HEK293 (cell line): Measurements from ENCODE around the gene TMEM138.

Experiments
- CTCF ChIA-PET: fragments of 350-600 bp; formaldehyde crosslinking; extraction: SDS; loops from one replicate; lab custom pipeline; 2021; ENCODE audit warnings: antibody characterized with exemption; lab: Yijun Ruan, JAX
- POLR2A ChIA-PET: fragments of 300-600 bp; formaldehyde crosslinking; extraction: SDS; loops from one replicate; lab custom pipeline; 2020; ENCODE audit warnings: antibody characterized with exemption, inconsistent platforms; lab: Yijun Ruan, JAX
- H3K27ac ChIP-seq: fragments of 200-500 bp; sonication (Bioruptor generic); 2 replicates; pipeline ENCODE4 v1.5.1; 2014; ENCODE audit warnings: low read depth, low read length, control low read depth, inconsistent platforms; ENCODE audit errors: extremely low read depth
- H3K36me3 ChIP-seq, 2 experiments: fragments of 200-500 bp in 1 of 2; sonication (Bioruptor generic) in 1 of 2; 1 replicate in 1 of 2; 2 replicates in 1 of 2; pipeline ENCODE4 v1.5.1; 2014 to 2017; ENCODE audit warnings: inconsistent platforms in 2 of 2, low read length in 2 of 2; ENCODE audit not compliant: control insufficient read depth in 2 of 2, insufficient read depth in 1 of 2
- H3K4me1 ChIP-seq: fragments of 200-500 bp; sonication (Bioruptor generic); 2 replicates; pipeline ENCODE4 v1.5.1; 2014; ENCODE audit warnings: mild to moderate bottlenecking, low read length, inconsistent platforms; ENCODE audit not compliant: control insufficient read depth, insufficient read depth
- H3K4me3 ChIP-seq: 2 replicates; pipeline ENCODE4 v1.5.1; 2011; ENCODE audit warnings: low read depth, mild to moderate bottlenecking, control low read depth, low read length, moderate library complexity
- H3K9me3 ChIP-seq: fragments of 200-500 bp; sonication (Bioruptor generic); 2 replicates; pipeline ENCODE4 v1.5.1; 2014; ENCODE audit warnings: low read depth, low read length, inconsistent platforms; ENCODE audit not compliant: control insufficient read depth, insufficient read depth
- BCL11B ChIP-seq: fragments of 450-650 bp; formaldehyde crosslinking; IDR thresholded peaks from 2 replicates; pipeline ENCODE4 v1.5.1; 2016; ENCODE audit warnings: low read depth, missing biosample characterization, missing genetic modification characterization
- ELK4 ChIP-seq: IDR thresholded peaks from 2 replicates; pipeline ENCODE4 v1.6.1; 2011; ENCODE audit warnings: mild to moderate bottlenecking, low read depth, low read length, borderline replicate concordance
- HIC1 ChIP-seq: fragments of 450-650 bp; formaldehyde crosslinking; IDR thresholded peaks from 2 replicates; pipeline ENCODE4 v1.5.1; 2016; ENCODE audit warnings: missing biosample characterization, missing genetic modification characterization
- KLF9 ChIP-seq: fragments of 450-650 bp; formaldehyde crosslinking; IDR thresholded peaks from 2 replicates; pipeline ENCODE4 v1.5.1; 2016; ENCODE audit warnings: missing biosample characterization, missing genetic modification characterization, low read depth
- REST ChIP-seq: fragments of 450-650 bp; formaldehyde crosslinking; IDR thresholded peaks from 2 replicates; pipeline ENCODE4 v1.5.1; 2016; ENCODE audit warnings: missing biosample characterization, missing genetic modification characterization
- SETDB1 ChIP-seq: IDR thresholded peaks from one replicate; pipeline ENCODE4 v1.6.1; 2017; ENCODE audit warnings: mild to moderate bottlenecking, low read length, moderate library complexity, mixed read lengths; ENCODE audit not compliant: insufficient read length
- SP2 ChIP-seq: fragments of 450-650 bp; formaldehyde crosslinking; IDR thresholded peaks from 2 replicates; pipeline ENCODE4 v1.5.1; 2016; ENCODE audit warnings: missing biosample characterization, missing genetic modification characterization
- TRIM28 ChIP-seq: IDR thresholded peaks from 2 replicates; pipeline ENCODE4 v1.6.1; 2011; ENCODE audit warnings: low read length, control low read depth, borderline replicate concordance
- YY2 ChIP-seq: fragments of 450-650 bp; formaldehyde crosslinking; IDR thresholded peaks from 2 replicates; pipeline ENCODE4 v1.5.1; 2016; ENCODE audit warnings: missing biosample characterization, missing genetic modification characterization
- ZBTB1 ChIP-seq: fragments of 450-650 bp; formaldehyde crosslinking; IDR thresholded peaks from 2 replicates; pipeline ENCODE4 v1.5.1; 2016; ENCODE audit warnings: missing biosample characterization, missing genetic modification characterization
- ZBTB17 ChIP-seq: fragments of 450-650 bp; formaldehyde crosslinking; IDR thresholded peaks from 2 replicates; pipeline ENCODE4 v1.5.1; 2016; ENCODE audit warnings: missing biosample characterization, missing genetic modification characterization
- ZBTB6 ChIP-seq: fragments of 450-650 bp; formaldehyde crosslinking; IDR thresholded peaks from 2 replicates; pipeline ENCODE4 v1.5.1; 2017; ENCODE audit warnings: missing biosample characterization, missing genetic modification characterization
- ZBTB7A ChIP-seq: fragments of 450-650 bp; formaldehyde crosslinking; IDR thresholded peaks from 2 replicates; pipeline ENCODE4 v1.5.1; 2016; ENCODE audit warnings: low read depth, missing biosample characterization, missing genetic modification characterization
- ZFHX2 ChIP-seq: fragments of 450-650 bp; formaldehyde crosslinking; conservative IDR thresholded peaks from 2 replicates; pipeline ENCODE4 v1.5.1; 2016; ENCODE audit warnings: missing biosample characterization, missing genetic modification characterization
- ZNF121 ChIP-seq: fragments of 450-650 bp; formaldehyde crosslinking; IDR thresholded peaks from 2 replicates; pipeline ENCODE4 v1.5.1; 2016; ENCODE audit warnings: missing biosample characterization, missing genetic modification characterization
- ZNF140 ChIP-seq: fragments of 450-650 bp; formaldehyde crosslinking; IDR thresholded peaks from 2 replicates; pipeline ENCODE4 v1.5.1; 2016; ENCODE audit warnings: missing biosample characterization, missing genetic modification characterization
- ZNF175 ChIP-seq: fragments of 450-650 bp; formaldehyde crosslinking; IDR thresholded peaks from 2 replicates; pipeline ENCODE4 v1.5.1; 2016; ENCODE audit warnings: missing biosample characterization, missing genetic modification characterization
- ZNF221 ChIP-seq: fragments of 450-650 bp; formaldehyde crosslinking; IDR thresholded peaks from 2 replicates; pipeline ENCODE4 v1.5.1; 2017; ENCODE audit warnings: missing biosample characterization, missing genetic modification characterization, borderline replicate concordance
- ZNF404 ChIP-seq: fragments of 450-650 bp; formaldehyde crosslinking; IDR thresholded peaks from 2 replicates; pipeline ENCODE4 v1.5.1; 2017; ENCODE audit warnings: missing biosample characterization, missing genetic modification characterization
- ZNF416 ChIP-seq: fragments of 450-650 bp; formaldehyde crosslinking; IDR thresholded peaks from 2 replicates; pipeline ENCODE4 v1.5.1; 2016; ENCODE audit warnings: missing biosample characterization, missing genetic modification characterization
- ZNF426 ChIP-seq: fragments of 450-650 bp; formaldehyde crosslinking; IDR thresholded peaks from 2 replicates; pipeline ENCODE4 v1.5.1; 2017; ENCODE audit warnings: missing biosample characterization, missing genetic modification characterization, mild to moderate bottlenecking, inconsistent platforms, moderate library complexity
- ZNF449 ChIP-seq: fragments of 450-650 bp; formaldehyde crosslinking; IDR thresholded peaks from 2 replicates; pipeline ENCODE4 v1.5.1; 2017; ENCODE audit warnings: missing biosample characterization, mild to moderate bottlenecking, missing genetic modification characterization, moderate library complexity
- ZSCAN23 ChIP-seq: fragments of 450-650 bp; formaldehyde crosslinking; IDR thresholded peaks from 2 replicates; pipeline ENCODE4 v1.5.1; 2016; ENCODE audit warnings: missing biosample characterization, missing genetic modification characterization

Gene TMEM138

GRCh38 chr11:61372659-61373420 is 10.7 kb downstream of the TMEM138 start:
- POLR2A ChIA-PET: interaction anchor here (0.6 to 1.1 kb wide), 2 partner anchors 11 to 56 kb away, joined by 3 to 4 read pairs; partner anchors contain the start of genes CYB561A3 and TMEM138

GRCh38 chr11:61375761-61376108 is 13.6 kb downstream of the TMEM138 start:
- peaks cover 0 to 13% of the 10 kb centered on the region in 2 experiments; a peak in 2 of 3 replicates for H3K36me3 ChIP-seq
- no peak overlapping the region for H3K27ac ChIP-seq
- H3K4me1 ChIP-seq: no peaks in the 10 kb centered on the region
- TF ChIP-seq ZBTB6 (no peak), ZBTB7A (tag by site-specific recombination) (no peak), SP2 (tag by site-specific recombination) (no peak), REST (tag by site-specific recombination) (no peak), ZNF449 (tag by site-specific recombination) (no peak), ZNF416 (tag by site-specific recombination) (no peak), ZNF121 (no peak), ZBTB17 (no peak), BCL11B (no peak), ZBTB1 (no peak), ZNF404 (tag by site-specific recombination) (no peak), YY2 (tag by site-specific recombination) (no peak), ZNF175 (tag by site-specific recombination) (no peak), ZNF140 (tag by site-specific recombination) (no peak), ZSCAN23 (tag by site-specific recombination) (no peak)
- POLR2A ChIA-PET: interaction anchor here (0.6 kb wide), 1 partner anchor 500 kb away, joined by 5 read pairs; no protein-coding TSS in a partner anchor
- CTCF ChIA-PET: interaction anchor here (0.7 to 1.1 kb wide), 2 partner anchors 10 to 626 kb away, joined by 4 to 8 read pairs; no protein-coding TSS in a partner anchor
- no peak overlapping the region for H3K4me3 ChIP-seq
- H3K9me3 ChIP-seq: no peaks in the 10 kb centered on the region

More at GRCh38 chr11:61372659-61373420, 10.7 kb downstream of the TMEM138 start:
- CTCF ChIA-PET: interaction anchor here (0.8 kb wide), 1 partner anchor 13 kb away, joined by 4 read pairs; no protein-coding TSS in a partner anchor
- no peaks in the 10 kb centered on the region for H3K4me1 ChIP-seq
- H3K36me3 ChIP-seq: peaks cover 0 to 42% of the 10 kb centered on the region in 2 experiments; a peak in 2 of 3 replicates
- H3K9me3 ChIP-seq: no peaks in the 10 kb centered on the region
- no peak overlapping the region for H3K4me3 ChIP-seq
- H3K27ac ChIP-seq: no peak overlapping the region
- TF ChIP-seq ELK4: no peak
- TF ChIP-seq ZNF426: no peak
- TF ChIP-seq ZFHX2 (tag by site-specific recombination): no peak
- no peak for TF ChIP-seq KLF9 (tag by site-specific recombination)
- no peak for TF ChIP-seq ZNF221 (tag by site-specific recombination)
- TF ChIP-seq SETDB1: peak; percentile 82
- no peak for TF ChIP-seq HIC1 (tag by site-specific recombination)
- TF ChIP-seq TRIM28: peak; percentile 18; the same call in 1 of the 2 replicates
